SK-N-SH (cell line): Measurements from ENCODE around the gene CHM. TPM values are rescaled to one million over a fixed set of nuclear protein-coding genes. Genes with fewer than 3 reads are reported as not detected.

Experiments
- CTCF ChIA-PET: fragments of 300-600, 350-600 bp; formaldehyde crosslinking; extraction: SDS; loops from one replicate; lab custom pipeline; 2021; lab: Yijun Ruan, JAX
- POLR2A ChIA-PET: fragments of 350-600 bp; sonication (Branson Sonifier 250); formaldehyde crosslinking; extraction: SDS; loops from one replicate; lab custom pipeline; 2020; ENCODE audit warnings: antibody characterized with exemption, inconsistent platforms; lab: Yijun Ruan, JAX
- DNase-seq: peaks from one replicate; pipeline ENCODE4 v3.0.0; 2012
- H2AFZ ChIP-seq: fragments of 200-600 bp; sonication (generic); 2 replicates; pipeline ENCODE4 v1.8.1; 2016; ENCODE audit warnings: antibody characterized with exemption, mild to moderate bottlenecking, low read depth
- H3F3A ChIP-seq: fragments of 200-600 bp; sonication (generic); replicated peaks from 2 replicates; pipeline ENCODE3; 2016; ENCODE audit warnings: antibody characterized with exemption, mild to moderate bottlenecking; ENCODE audit not compliant: insufficient read depth
- H3K27ac ChIP-seq, 2 experiments: fragments of 200-500 bp in 1 of 2; fragments of 200-600 bp in 1 of 2; sonication (Bioruptor generic) in 1 of 2; sonication (generic), shearing (Covaris generic) in 1 of 2; 2 replicates each; pipeline versions ENCODE4 v1.5.1 to v1.6.1; 2014 to 2016; ENCODE audit warnings: low read depth in 2 of 2, inconsistent platforms in 1 of 2, low read length in 1 of 2, mild to moderate bottlenecking in 1 of 2, mixed read lengths in 1 of 2
- H3K27me3 ChIP-seq: fragments of 200-600 bp; sonication (generic), shearing (Covaris generic); 2 replicates; pipeline ENCODE4 v1.6.1; 2016; ENCODE audit warnings: mixed run types; ENCODE audit not compliant: insufficient read depth
- H3K36me3 ChIP-seq, 2 experiments: fragments of 200-500 bp in 1 of 2; fragments of 200-600 bp in 1 of 2; sonication (Bioruptor generic) in 1 of 2; sonication (generic) in 1 of 2; replicated peaks in 1 of 2; 2 replicates each; pipeline versions ENCODE3 to v1.5.1; 2014 to 2016; ENCODE audit warnings: low read length in 1 of 2, mild to moderate bottlenecking in 1 of 2; ENCODE audit not compliant: insufficient read depth in 2 of 2, control insufficient read depth in 1 of 2
- H3K4me1 ChIP-seq, 2 experiments: fragments of 200-500 bp in 1 of 2; fragments of 200-600 bp in 1 of 2; sonication (Bioruptor generic) in 1 of 2; sonication (generic), shearing (Covaris generic) in 1 of 2; 2 replicates each; pipeline versions ENCODE4 v1.5.1 to v1.6.1; 2014 to 2016; ENCODE audit warnings: low read depth in 1 of 2, low read length in 1 of 2, mixed run types in 1 of 2; ENCODE audit not compliant: insufficient read depth in 2 of 2, control insufficient read depth in 1 of 2
- H3K4me2 ChIP-seq: fragments of 200-600 bp; sonication (generic), shearing (Covaris generic); 2 replicates; pipeline ENCODE4 v1.6.1; 2017; ENCODE audit warnings: mixed run types
- H3K4me3 ChIP-seq, 2 experiments: fragments of 200-500 bp in 1 of 2; fragments of 200-600 bp in 1 of 2; sonication (Bioruptor generic) in 1 of 2; sonication (generic), shearing (Covaris generic) in 1 of 2; 2 replicates each; pipeline versions ENCODE4 v1.5.1 to v1.8.1; 2014 to 2016; ENCODE audit warnings: low read depth in 2 of 2, inconsistent platforms in 1 of 2, low read length in 1 of 2, mild to moderate bottlenecking in 1 of 2, mixed read lengths in 1 of 2, moderate library complexity in 1 of 2
- H3K79me2 ChIP-seq: fragments of 200-600 bp; sonication (generic); 2 replicates; pipeline ENCODE4 v1.8.1; 2017; ENCODE audit warnings: mild to moderate bottlenecking; ENCODE audit not compliant: insufficient read depth
- H3K9ac ChIP-seq: fragments of 200-600 bp; sonication (generic); 2 replicates; pipeline ENCODE4 v1.6.1; 2017; ENCODE audit warnings: mixed run types
- H3K9me2 ChIP-seq: fragments of 200-600 bp; sonication (generic); 2 replicates; pipeline ENCODE4 v1.6.1; 2017; ENCODE audit warnings: mixed run types
- H3K9me3 ChIP-seq: fragments of 200-600 bp; sonication (generic); 2 replicates; pipeline ENCODE4 v1.6.1; 2017; ENCODE audit warnings: mixed run types, mild to moderate bottlenecking, moderate library complexity
- H4K20me1 ChIP-seq: fragments of 200-600 bp; sonication (generic); 2 replicates; pipeline ENCODE4 v1.6.1; 2017; ENCODE audit warnings: mild to moderate bottlenecking, mixed run types; ENCODE audit not compliant: insufficient read depth
- EP300 ChIP-seq, 2 experiments: IDR thresholded peaks; 2 replicates each; pipeline versions ENCODE4 v1.4.0 to v1.6.1; 2012; ENCODE audit warnings: borderline replicate concordance in 1 of 2, low read depth in 1 of 2, low read length in 1 of 2
- FOSL2 ChIP-seq: IDR thresholded peaks from 2 replicates; pipeline ENCODE4 v1.4.0; 2012; ENCODE audit warnings: low read depth, mild to moderate bottlenecking, moderate library complexity, borderline replicate concordance
- FOXJ3 ChIP-seq: sonication (generic); formaldehyde crosslinking; IDR thresholded peaks from 2 replicates; pipeline ENCODE4 v1.5.1; 2020; ENCODE audit warnings: mild to moderate bottlenecking, missing genetic modification reagents
- FOXM1 ChIP-seq: IDR thresholded peaks from 2 replicates; pipeline ENCODE4 v1.4.0; 2012; ENCODE audit warnings: low read depth, mild to moderate bottlenecking
- JUND ChIP-seq: IDR thresholded peaks from 2 replicates; pipeline ENCODE4 v1.4.0; 2012
- MAX ChIP-seq: IDR thresholded peaks from 2 replicates; pipeline ENCODE4 v1.4.0; 2012; ENCODE audit warnings: low read depth
- MXI1 ChIP-seq: IDR thresholded peaks from 2 replicates; pipeline ENCODE4 v1.6.1; 2012; ENCODE audit warnings: mild to moderate bottlenecking, low read depth, low read length, improper control_type of control experiment
- NRF1 ChIP-seq: IDR thresholded peaks from 2 replicates; pipeline ENCODE4 v1.6.1; 2012; ENCODE audit warnings: low read depth, mild to moderate bottlenecking, low read length
- PBX3 ChIP-seq: IDR thresholded peaks from 2 replicates; pipeline ENCODE4; 2012
- RAD21 ChIP-seq: IDR thresholded peaks from 2 replicates; pipeline ENCODE4 v1.6.1; 2012; ENCODE audit warnings: mild to moderate bottlenecking, low read length
- RCOR1 ChIP-seq: fragments of 150-350 bp; IDR thresholded peaks from 2 replicates; pipeline ENCODE4 v1.6.1; 2017; ENCODE audit warnings: antibody characterized with exemption, low read length
- ZBTB33 ChIP-seq: IDR thresholded peaks from 2 replicates; pipeline ENCODE4 v1.4.0; 2012; ENCODE audit warnings: low read depth, borderline replicate concordance
- WGBS: methylation state at CpG from one replicate; pipeline ENCODE4 v1.1.6; 2017; ENCODE audit warnings: low lambda C conversion rate; 5-methylcytosine and 5-hydroxymethylcytosine counted together
- polyA plus RNA-seq, 3 experiments: library from polyadenylated mRNA; depleted of rRNA; stranded (reverse); fragments of >200 nt; gene quantifications; 2 replicates each; pipeline ENCODE4 v1.2.3, GENCODE V29; 2012

Gene CHM
- polyA plus RNA-seq, 1 of the 3 experiments (the other 2 are of a cell fraction), result 12.8 TPM

- CTCF ChIA-PET, result no interaction called here
- Histone ChIP-seq H3K9me2 (no peaks in the 10 kb centered on the region), H3K4me1 (peaks cover 15 to 28% of the 10 kb centered on the region in 2 experiments), H3K27ac (no peak overlapping the region), H3K36me3 (peaks cover 0 to 7% of the 10 kb centered on the region in 2 experiments), H4K20me1 (peaks cover 47% of the 10 kb centered on the region), H3F3A (peaks cover 15% of the 10 kb centered on the region), H3K27me3 (no peaks in the 10 kb centered on the region)
- DNase-seq, result no peak
- 94% methylated on average over 1 of the region's 1 CpG for WGBS
- no peak for TF ChIP-seq NRF1
- no peak for TF ChIP-seq FOSL2
- no peak for TF ChIP-seq FOXM1
- TF ChIP-seq ZBTB33, result no peak
- TF ChIP-seq, all 33 proteins: peak for 0
- Histone ChIP-seq H3K79me2 (peaks cover 27% of the 10 kb centered on the region), H3K9ac (no peak overlapping the region), H3K9me3 (no peaks in the 10 kb centered on the region), H2AFZ (no peak overlapping the region), H3K4me2 (no peak overlapping the region), H3K4me3 (no peak overlapping the region)
- POLR2A ChIA-PET, result no interaction called here
These were observed 51.7 kb downstream of the CHM start for GRCh38 chrX:85995641-85996040.

- no peak for DNase-seq
- H3K27ac ChIP-seq, result peak overlapping the region in 1 of 2 experiments; percentile 67; a peak in 1 of 4 replicates
- H3K27me3 ChIP-seq, result no peaks in the 10 kb centered on the region
- H3K9me2 ChIP-seq, result no peaks in the 10 kb centered on the region
- H3K79me2 ChIP-seq, result peaks cover 31% of the 10 kb centered on the region
- no peak overlapping the region for H3K9ac ChIP-seq
- no peak overlapping the region for H2AFZ ChIP-seq
- H3K36me3 ChIP-seq, result peaks cover 0 to 4% of the 10 kb centered on the region in 2 experiments
- H3K9me3 ChIP-seq, result no peaks in the 10 kb centered on the region
- WGBS, result 77% methylated on average over 1 of the region's 1 CpG
- CTCF ChIA-PET, result no interaction called here
- no peak for TF ChIP-seq RAD21
- TF ChIP-seq FOXJ3 (CRISPR knock-in tag), result no peak
- no peak for TF ChIP-seq PBX3
- TF ChIP-seq RCOR1, result no peak
- TF ChIP-seq JUND, result no peak
- TF ChIP-seq FOSL2, result no peak
- TF ChIP-seq FOXM1, result no peak
- POLR2A ChIA-PET, result no interaction called here
- 0 out of 2 replicates have a peak overlapping the region, but pooled peaks have one; percentile 52 for H3K4me2 ChIP-seq
- H3F3A ChIP-seq, result peaks cover 15% of the 10 kb centered on the region
- H3K4me1 ChIP-seq, result peaks cover 15 to 28% of the 10 kb centered on the region in 2 experiments
- no peak overlapping the region for H3K4me3 ChIP-seq
- H4K20me1 ChIP-seq, result peaks cover 48% of the 10 kb centered on the region
These were observed 52.6 kb downstream of the CHM start for GRCh38 chrX:85994797-85995196.

GRCh38 chrX:85994228-85994627 is 53.1 kb downstream of the CHM start:
- peaks cover 15 to 28% of the 10 kb centered on the region in 2 experiments for H3K4me1 ChIP-seq
- CTCF ChIA-PET, result no interaction called here
- peak; percentile 14 for DNase-seq
- no peaks in the 10 kb centered on the region for H3K9me2 ChIP-seq
- no peak overlapping the region for H3K9ac ChIP-seq
- no peaks in the 10 kb centered on the region for H3K36me3 ChIP-seq
- peak overlapping the region; percentile 40 to 67 for H3K27ac ChIP-seq
- H3K9me3 ChIP-seq, result no peaks in the 10 kb centered on the region
- H2AFZ ChIP-seq, result no peak overlapping the region
- no peaks in the 10 kb centered on the region for H3K27me3 ChIP-seq
- peaks cover 15% of the 10 kb centered on the region for H3F3A ChIP-seq
- 0 out of 2 replicates have a peak, but pooled peaks have one; percentile 28 for TF ChIP-seq MXI1
- TF ChIP-seq MAX, result no peak
- no peak for TF ChIP-seq EP300 (IDR thresholded peaks at IDR 0.05; ENCODE audit: borderline replicate concordance in 1 of 2, low read depth in 1 of 2, low read length in 1 of 2)
- WGBS, result 60% methylated on average over 2 of the region's 2 CpGs
- POLR2A ChIA-PET, result no interaction called here
- H3K79me2 ChIP-seq, result peaks cover 32% of the 10 kb centered on the region
- peak overlapping the region; percentile 52; the same call in 1 of the 2 replicates for H3K4me2 ChIP-seq
- no peak overlapping the region; a peak in 1 of 4 replicates for H3K4me3 ChIP-seq
- peaks cover 45% of the 10 kb centered on the region for H4K20me1 ChIP-seq
